ENCODE measurements around the gene FLRT3. TPM values are rescaled to one million over a fixed set of nuclear protein-coding genes. Genes with fewer than 3 reads are reported as not detected.
A peak's percentile ranks its signal among the peaks of the same experiment; 100 is the strongest.

The FLRT3 gene
- total RNA-seq, 1 experiment from 2014 or later: 0.69 TPM

DNA sequence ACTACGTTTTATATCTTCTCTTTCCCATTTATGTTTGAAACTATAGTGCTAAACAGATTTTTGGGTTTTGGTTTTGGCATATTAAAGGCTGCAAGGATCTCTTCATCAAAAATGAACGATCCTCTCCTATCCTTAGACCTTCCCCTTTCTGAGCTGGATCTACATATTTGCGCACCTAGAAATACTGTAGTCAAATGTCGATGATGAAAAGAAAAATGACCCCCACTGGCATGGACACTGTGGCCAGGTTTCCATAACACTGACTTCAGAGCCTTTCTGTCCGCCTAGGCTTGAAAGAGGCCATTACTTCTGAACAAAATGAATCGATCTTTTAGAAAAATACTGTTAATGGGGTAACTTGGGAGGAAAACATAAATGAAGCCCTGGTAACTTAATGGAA lies 5.8 kb downstream of the FLRT3 start:
- DNase-seq (ENCODE audit: extremely low read depth, low read depth): no peak

- no peak for DNase-seq (ENCODE audit: extremely low read depth, low read depth)
Measured at GRCh38 chr20:14319704-14320103, 17.7 kb downstream of the FLRT3 start.

DNA sequence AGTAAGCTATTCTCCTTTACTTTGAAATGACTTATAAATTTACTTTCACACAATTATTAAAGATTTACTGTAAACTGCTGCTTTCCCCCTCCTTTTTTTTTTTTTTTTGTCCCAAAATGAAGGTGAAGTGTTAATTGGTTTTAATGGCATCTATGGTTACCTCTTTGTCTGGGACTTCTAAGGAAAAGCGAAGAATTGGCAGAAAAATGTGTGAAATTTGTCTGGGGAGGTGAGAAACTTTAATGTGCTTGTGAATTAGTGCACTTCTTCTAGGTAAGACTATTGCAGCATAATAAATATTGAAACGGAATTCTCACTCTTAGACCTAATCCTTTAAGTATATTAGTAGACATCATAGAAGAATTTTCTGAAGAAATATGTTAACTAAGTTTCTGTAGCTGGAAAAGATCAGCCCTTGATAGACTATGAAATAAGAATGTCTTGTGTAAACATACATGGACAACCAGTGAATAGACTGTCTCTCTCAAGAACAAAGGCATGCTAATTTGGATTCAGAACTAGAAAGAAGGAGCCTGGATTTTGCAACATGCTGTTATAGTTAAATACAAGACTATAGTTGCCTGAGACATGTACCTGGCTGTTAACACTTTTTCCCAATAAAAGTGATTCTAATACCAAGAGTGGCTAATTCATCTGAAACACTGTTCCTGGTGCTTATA lies 23.9 kb downstream of the FLRT3 start:
- no peak for DNase-seq (ENCODE audit: extremely low read depth, low read depth)

DNA sequence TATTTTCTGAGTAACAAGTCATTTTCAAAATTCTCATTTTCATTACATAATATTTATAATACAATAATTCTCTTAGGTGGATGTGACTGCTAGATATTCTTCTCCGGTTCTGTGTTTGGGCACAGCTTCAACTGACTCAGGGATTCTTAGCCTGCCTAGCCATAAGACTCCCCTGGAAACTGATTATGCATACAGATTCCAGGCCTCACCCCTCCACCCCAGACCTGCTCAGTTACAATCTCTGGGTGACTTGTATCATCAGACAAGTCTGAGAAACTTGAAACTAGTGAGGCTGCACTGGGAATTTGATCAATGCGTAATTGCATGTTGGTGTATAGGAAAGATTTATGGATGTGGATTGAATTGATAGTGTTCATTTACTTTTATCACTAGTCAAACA lies 25.4 kb downstream of the FLRT3 start:
- no peak for DNase-seq (ENCODE audit: extremely low read depth, low read depth)

- DNase-seq (ENCODE audit: extremely low read depth, low read depth): no peak
Measured at GRCh38 chr20:14310977-14311627, 26.3 kb downstream of the FLRT3 start.

DNA sequence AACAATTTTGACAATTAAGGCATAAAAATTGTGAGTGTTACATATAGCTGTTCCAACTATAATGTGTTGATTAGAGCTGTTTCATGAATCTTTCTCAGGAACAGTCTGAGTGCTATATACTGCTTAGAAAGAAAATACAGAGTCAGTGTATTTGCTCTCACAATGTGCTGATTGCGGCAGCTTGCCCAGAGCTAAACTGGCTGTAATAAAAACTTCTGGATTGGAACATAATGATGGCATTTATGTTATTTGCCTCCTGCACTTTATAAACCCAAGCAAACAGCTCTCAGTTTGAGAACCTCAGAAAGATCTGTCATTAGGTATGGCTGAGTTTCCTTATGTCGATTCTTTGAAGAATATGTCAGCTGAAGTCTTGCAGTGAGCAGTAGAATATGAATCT lies 29.5 kb downstream of the FLRT3 start:
- no peak for DNase-seq (ENCODE audit: extremely low read depth, low read depth)

DNA sequence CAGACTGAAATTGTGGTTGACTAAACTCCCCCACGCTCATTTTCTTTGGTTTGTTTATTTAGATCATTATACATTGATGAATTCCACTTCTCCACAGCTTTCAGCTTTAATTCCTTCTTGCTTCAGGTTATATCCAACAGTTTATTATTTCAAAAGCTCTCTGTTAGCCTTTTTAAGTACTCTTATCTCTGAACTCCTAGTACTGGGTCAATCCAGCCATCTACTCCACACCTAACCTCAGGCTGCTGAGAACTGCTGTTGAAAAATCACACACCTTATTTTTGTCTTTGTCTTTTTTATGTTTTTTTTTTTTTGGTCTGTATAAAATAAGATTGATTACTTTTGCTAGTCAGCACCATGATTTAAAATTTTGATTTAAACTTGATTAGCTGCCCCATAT lies 32.9 kb downstream of the FLRT3 start:
- no peak for DNase-seq (ENCODE audit: extremely low read depth, low read depth)

GRCh38 chr20:14303651-14304050 lies 33.8 kb downstream of the FLRT3 start:
- no peak for DNase-seq (ENCODE audit: extremely low read depth, low read depth)

GRCh38 chr20:14303106-14303505 lies 34.3 kb downstream of the FLRT3 start:
- DNase-seq (ENCODE audit: extremely low read depth, low read depth): no peak

GRCh38 chr20:14299831-14300230 lies 37.6 kb downstream of the FLRT3 start:
- DNase-seq (ENCODE audit: extremely low read depth, low read depth): no peak

GRCh38 chr20:14295770-14296309 lies 41.6 kb downstream of the FLRT3 start:
- no peak for DNase-seq (ENCODE audit: extremely low read depth, low read depth)

- DNase-seq (ENCODE audit: extremely low read depth, low read depth): no peak
Measured at GRCh38 chr20:14295238-14295637, 42.2 kb downstream of the FLRT3 start.

GRCh38 chr20:14291502-14291901 lies 45.9 kb downstream of the FLRT3 start:
- DNase-seq (ENCODE audit: extremely low read depth, low read depth): no peak

DNA sequence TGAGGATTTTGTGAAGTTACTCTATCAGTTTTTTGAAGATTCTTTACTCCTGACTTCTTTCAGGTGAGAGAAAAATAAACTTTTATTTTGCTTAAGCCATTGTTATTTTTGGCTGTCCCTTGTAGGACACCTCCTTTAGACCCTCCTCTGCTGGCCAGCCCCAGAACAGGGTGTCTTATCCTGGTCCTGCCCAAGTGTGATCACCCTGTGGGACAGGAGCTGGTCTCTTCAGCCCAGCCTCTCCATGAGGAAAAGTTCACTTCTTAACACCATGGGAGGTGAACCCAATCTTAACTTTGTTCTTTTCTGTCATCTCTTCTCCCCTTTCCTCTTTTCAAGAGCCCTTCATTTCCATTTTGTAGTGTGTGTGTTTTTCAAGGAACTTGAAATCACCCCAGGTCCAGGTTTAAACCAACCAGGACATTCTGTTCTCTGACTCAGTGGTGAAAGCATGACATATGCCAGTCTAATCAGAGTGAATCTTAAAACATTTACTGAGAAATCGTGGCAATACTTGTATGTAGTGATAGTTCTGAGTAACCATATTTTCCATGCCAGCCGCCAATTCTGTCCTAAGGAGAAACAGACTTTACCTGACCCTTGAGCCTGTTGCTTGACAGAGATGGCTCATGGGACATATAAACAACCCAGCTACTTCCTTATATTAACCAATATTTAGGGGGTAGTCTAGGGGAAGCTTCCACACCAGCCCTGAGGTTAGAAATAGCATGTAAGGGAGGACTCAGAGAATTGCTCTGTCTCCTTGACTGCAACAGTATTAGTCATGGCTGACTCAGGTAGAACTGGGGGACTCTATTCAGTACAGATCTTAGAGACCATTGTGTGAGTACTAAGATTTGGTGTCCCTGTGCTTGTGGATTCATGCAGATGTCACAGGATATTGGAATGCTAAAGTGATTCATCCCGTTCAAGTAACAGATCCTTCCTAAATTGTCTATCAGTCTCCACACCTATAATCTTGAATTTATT lies 48.8 kb downstream of the FLRT3 start:
- peak; percentile 31 for DNase-seq (ENCODE audit: extremely low read depth, low read depth)

GRCh38 chr20:14284443-14284842 lies 53.0 kb downstream of the FLRT3 start:
- DNase-seq (ENCODE audit: extremely low read depth, low read depth): no peak

DNA sequence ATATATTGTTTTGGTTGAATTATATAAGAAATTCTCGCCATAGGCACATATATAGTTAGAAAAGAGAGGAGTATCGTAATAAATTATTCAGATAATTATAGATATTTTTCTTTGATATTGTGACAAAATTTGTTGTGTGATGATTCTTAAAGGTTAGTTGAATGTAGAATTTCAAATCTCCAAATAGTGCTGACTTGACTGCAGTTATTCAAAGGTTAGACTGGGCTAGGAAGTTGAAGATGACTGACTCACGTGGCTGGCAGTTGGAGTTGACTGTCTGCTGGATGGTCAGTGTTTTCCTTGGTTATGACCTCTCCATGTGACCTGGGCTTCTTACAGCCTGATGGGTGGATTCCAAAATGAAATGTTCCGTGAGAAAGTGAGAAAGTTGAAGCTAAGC lies 55.3 kb downstream of the FLRT3 start:
- DNase-seq (ENCODE audit: extremely low read depth, low read depth): no peak

Small RNA genes lying within 50 kb of the gene (small RNA-seq; reads per million reads assigned to genes)
- 0 reads per million in 2 experiments for gene RNU6-228P

Data from NCI-H460 (cell line).